Thyroid gland (tissue), 4 donors: ENCODE results near the gene UNC13C.

Source experiments
- POLR2A ChIP-seq, 2 donors: fragments of 450-650 bp; IDR thresholded peaks; one replicate each; pipeline ENCODE4 v1.6.1; 2017; ENCODE audit warnings: antibody characterized with exemption in 2 of 2, mild to moderate bottlenecking in 2 of 2, moderate library complexity in 1 of 2
- TF ChIP-seq, protein P1 (sequence below), 6 experiments: fragments of 200-600 bp in 3 of 6; fragments of 450-650 bp in 3 of 6; sonication (generic) in 3 of 6; IDR thresholded peaks; one replicate each; pipeline ENCODE4 v1.5.1; 2016 to 2019; ENCODE audit warnings: antibody characterized with exemption in 6 of 6, mild to moderate bottlenecking in 2 of 6, inconsistent platforms in 1 of 6, moderate library complexity in 1 of 6

DNA sequence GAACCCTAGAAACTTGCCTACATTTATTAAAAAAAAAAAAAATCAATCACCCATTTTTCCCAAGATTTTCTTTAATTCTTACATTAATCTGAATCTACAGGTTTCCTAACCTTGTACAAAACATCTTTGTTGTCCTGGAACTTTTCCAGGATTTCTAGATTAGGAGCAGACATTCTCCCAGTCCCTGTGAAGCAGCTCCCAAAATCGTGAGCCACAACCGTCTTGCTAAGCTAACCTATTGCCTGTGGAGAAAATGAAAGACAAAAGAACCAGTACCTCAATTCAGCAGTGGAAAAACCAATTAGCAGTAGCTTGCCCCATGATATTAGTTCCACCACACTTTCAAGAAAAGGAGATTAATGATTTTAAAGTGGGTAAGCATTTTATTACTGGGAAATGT, 522.1 kb downstream of the UNC13C start:
- TF ChIP-seq, protein P1, sequence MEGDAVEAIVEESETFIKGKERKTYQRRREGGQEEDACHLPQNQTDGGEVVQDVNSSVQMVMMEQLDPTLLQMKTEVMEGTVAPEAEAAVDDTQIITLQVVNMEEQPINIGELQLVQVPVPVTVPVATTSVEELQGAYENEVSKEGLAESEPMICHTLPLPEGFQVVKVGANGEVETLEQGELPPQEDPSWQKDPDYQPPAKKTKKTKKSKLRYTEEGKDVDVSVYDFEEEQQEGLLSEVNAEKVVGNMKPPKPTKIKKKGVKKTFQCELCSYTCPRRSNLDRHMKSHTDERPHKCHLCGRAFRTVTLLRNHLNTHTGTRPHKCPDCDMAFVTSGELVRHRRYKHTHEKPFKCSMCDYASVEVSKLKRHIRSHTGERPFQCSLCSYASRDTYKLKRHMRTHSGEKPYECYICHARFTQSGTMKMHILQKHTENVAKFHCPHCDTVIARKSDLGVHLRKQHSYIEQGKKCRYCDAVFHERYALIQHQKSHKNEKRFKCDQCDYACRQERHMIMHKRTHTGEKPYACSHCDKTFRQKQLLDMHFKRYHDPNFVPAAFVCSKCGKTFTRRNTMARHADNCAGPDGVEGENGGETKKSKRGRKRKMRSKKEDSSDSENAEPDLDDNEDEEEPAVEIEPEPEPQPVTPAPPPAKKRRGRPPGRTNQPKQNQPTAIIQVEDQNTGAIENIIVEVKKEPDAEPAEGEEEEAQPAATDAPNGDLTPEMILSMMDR (IDR thresholded peaks at IDR 0.05), result no peak
- no peak for TF ChIP-seq POLR2A (IDR thresholded peaks at IDR 0.05)
